ENCODE measurements around the gene LRR1.

- TF ChIP-seq CTCF (IDR thresholded peaks at IDR 0.05; ENCODE audit: poor library complexity): no peak
- TF ChIP-seq EZH2 (IDR thresholded peaks at IDR 0.05; ENCODE audit: borderline replicate concordance): no peak
- TF ChIP-seq EZH2phosphoT487 (IDR thresholded peaks at IDR 0.05; ENCODE audit: low read depth, severe bottlenecking, unreplicated experiment): no peak
Measured at GRCh38 chr14:49617852-49618519, 19.2 kb downstream of the LRR1 start.
